ENCODE measurements around the gene ASCC3.

Gene ASCC3

GRCh38 chr6:100906325-100906724, 25.2 kb upstream of the ASCC3 start:
- no peaks in the 10 kb centered on the region for H3K9me3 ChIP-seq (ENCODE audit: control insufficient read depth, insufficient read depth, low read length)
- no peaks in the 10 kb centered on the region for H3K79me2 ChIP-seq (ENCODE audit: control insufficient read depth, low read length)
- H3K36me3 ChIP-seq (ENCODE audit: control insufficient read depth, low read length): no peaks in the 10 kb centered on the region
- H4K20me1 ChIP-seq (ENCODE audit: control insufficient read depth, insufficient read depth, low read depth, low read length): no peaks in the 10 kb centered on the region
- H3K27ac ChIP-seq (ENCODE audit: low read depth, low read length): no peak overlapping the region
- H3K4me1 ChIP-seq (ENCODE audit: control insufficient read depth, low read length): no peaks in the 10 kb centered on the region
- no peak overlapping the region for H3K4me3 ChIP-seq (ENCODE audit: low read length)
- H3F3A ChIP-seq (ENCODE audit: control insufficient read depth, insufficient read depth): no peaks in the 10 kb centered on the region
- TF ChIP-seq EZH2phosphoT487 (IDR thresholded peaks at IDR 0.05; ENCODE audit: borderline replicate concordance, low read length): no peak
- no peak for TF ChIP-seq CTCF (IDR thresholded peaks at IDR 0.05; ENCODE audit: low read depth, low read length, poor library complexity, severe bottlenecking)
- no peaks in the 10 kb centered on the region; the same call in 1 of the 2 replicates for H3K27me3 ChIP-seq (ENCODE audit: control insufficient read depth, low read length)
- no peaks in the 10 kb centered on the region for H3K9me2 ChIP-seq (replicated peaks; ENCODE audit: control insufficient read depth, low read length)
- H3K4me2 ChIP-seq (ENCODE audit: low read length): no peak overlapping the region

GRCh38 chr6:100905067-100905466, 23.9 kb upstream of the ASCC3 start:
- no peaks in the 10 kb centered on the region for H4K20me1 ChIP-seq (ENCODE audit: control insufficient read depth, insufficient read depth, low read depth, low read length)
- H3K4me2 ChIP-seq (ENCODE audit: low read length): no peak overlapping the region
- H3K9me2 ChIP-seq (replicated peaks; ENCODE audit: control insufficient read depth, low read length): no peaks in the 10 kb centered on the region
- no peaks in the 10 kb centered on the region for H3K79me2 ChIP-seq (ENCODE audit: control insufficient read depth, low read length)
- TF ChIP-seq CTCF (IDR thresholded peaks at IDR 0.05; ENCODE audit: low read depth, low read length, poor library complexity, severe bottlenecking) (no peak), EZH2phosphoT487 (IDR thresholded peaks at IDR 0.05; ENCODE audit: borderline replicate concordance, low read length) (no peak)
- no peak overlapping the region for H3K27ac ChIP-seq (ENCODE audit: low read depth, low read length)
- H3K4me3 ChIP-seq (ENCODE audit: low read length): no peak overlapping the region
- H3K27me3 ChIP-seq (ENCODE audit: control insufficient read depth, low read length): no peaks in the 10 kb centered on the region; the same call in 1 of the 2 replicates
- H3K9me3 ChIP-seq (ENCODE audit: control insufficient read depth, insufficient read depth, low read length): no peaks in the 10 kb centered on the region
- H3F3A ChIP-seq (ENCODE audit: control insufficient read depth, insufficient read depth): no peaks in the 10 kb centered on the region
- no peaks in the 10 kb centered on the region for H3K36me3 ChIP-seq (ENCODE audit: control insufficient read depth, low read length)
- no peaks in the 10 kb centered on the region for H3K4me1 ChIP-seq (ENCODE audit: control insufficient read depth, low read length)

- H3K27ac ChIP-seq (ENCODE audit: low read depth, low read length): no peak overlapping the region
- TF ChIP-seq CTCF (IDR thresholded peaks at IDR 0.05; ENCODE audit: low read depth, low read length, poor library complexity, severe bottlenecking): no peak
- TF ChIP-seq EZH2phosphoT487 (IDR thresholded peaks at IDR 0.05; ENCODE audit: borderline replicate concordance, low read length): no peak
- no peaks in the 10 kb centered on the region for H3K79me2 ChIP-seq (ENCODE audit: control insufficient read depth, low read length)
- no peak overlapping the region for H3K4me3 ChIP-seq (ENCODE audit: low read length)
- H3K36me3 ChIP-seq (ENCODE audit: control insufficient read depth, low read length): no peaks in the 10 kb centered on the region
- H3K4me2 ChIP-seq (ENCODE audit: low read length): no peak overlapping the region
- no peaks in the 10 kb centered on the region; the same call in 1 of the 2 replicates for H3K27me3 ChIP-seq (ENCODE audit: control insufficient read depth, low read length)
- H3K9me2 ChIP-seq (replicated peaks; ENCODE audit: control insufficient read depth, low read length): no peaks in the 10 kb centered on the region
- no peaks in the 10 kb centered on the region for H3F3A ChIP-seq (ENCODE audit: control insufficient read depth, insufficient read depth)
- H3K9me3 ChIP-seq (ENCODE audit: control insufficient read depth, insufficient read depth, low read length): no peaks in the 10 kb centered on the region
- H4K20me1 ChIP-seq (ENCODE audit: control insufficient read depth, insufficient read depth, low read depth, low read length): no peaks in the 10 kb centered on the region
- H3K4me1 ChIP-seq (ENCODE audit: control insufficient read depth, low read length): no peaks in the 10 kb centered on the region
These were observed 23.2 kb upstream of the ASCC3 start for GRCh38 chr6:100904316-100904715.

All from DOHH2 (cell line).